ENCODE measurements around the gene CD2. TPM values are rescaled to one million over a fixed set of nuclear protein-coding genes. Genes with fewer than 3 reads are reported as not detected.

CD2 gene
- total RNA-seq, 2 experiments from 2014 or later, result 150 to 151 TPM

DNA sequence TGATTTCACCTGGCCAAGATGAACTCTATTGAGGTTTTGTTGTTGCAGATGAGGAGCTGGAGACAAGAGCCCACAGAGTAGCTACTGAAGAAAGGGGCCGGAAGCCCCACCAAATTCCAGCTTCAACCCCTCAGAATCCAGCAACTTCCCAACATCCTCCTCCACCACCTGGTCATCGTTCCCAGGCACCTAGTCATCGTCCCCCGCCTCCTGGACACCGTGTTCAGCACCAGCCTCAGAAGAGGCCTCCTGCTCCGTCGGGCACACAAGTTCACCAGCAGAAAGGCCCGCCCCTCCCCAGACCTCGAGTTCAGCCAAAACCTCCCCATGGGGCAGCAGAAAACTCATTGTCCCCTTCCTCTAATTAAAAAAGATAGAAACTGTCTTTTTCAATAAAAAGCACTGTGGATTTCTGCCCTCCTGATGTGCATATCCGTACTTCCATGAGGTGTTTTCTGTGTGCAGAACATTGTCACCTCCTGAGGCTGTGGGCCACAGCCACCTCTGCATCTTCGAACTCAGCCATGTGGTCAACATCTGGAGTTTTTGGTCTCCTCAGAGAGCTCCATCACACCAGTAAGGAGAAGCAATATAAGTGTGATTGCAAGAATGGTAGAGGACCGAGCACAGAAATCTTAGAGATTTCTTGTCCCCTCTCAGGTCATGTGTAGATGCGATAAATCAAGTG lies 14.3 kb downstream of the CD2 start:
- ATAC-seq (ENCODE audit: poor library complexity), result no peak
- no peaks in the 10 kb centered on the region for H3K9me3 Mint-ChIP-seq

GRCh38 chr1:116769104-116769452 lies 14.8 kb downstream of the CD2 start:
- peaks cover 58% of the 10 kb centered on the region for H3K36me3 Mint-ChIP-seq (ENCODE audit: low read depth)
- Histone ChIP-seq H3K4me1 (ENCODE audit: insufficient read depth, low read length) (peaks cover 79% of the 10 kb centered on the region), H3K36me3 (ENCODE audit: insufficient read depth, low read length) (peaks cover 53% of the 10 kb centered on the region), H3K27ac (ENCODE audit: low read depth in 1 of 2, low read length in 2 of 2) (peak overlapping the region; percentile 88 to 89), H3K9me3 (ENCODE audit: control insufficient read depth in 1 of 2, insufficient read depth in 1 of 2, low read length in 2 of 2) (no peaks in the 10 kb centered on the region), H3K27me3 (ENCODE audit: control insufficient read depth in 1 of 2, insufficient read depth in 2 of 2, low read length in 2 of 2) (no peaks in the 10 kb centered on the region), H3K4me3 (ENCODE audit: low read length) (peak overlapping the region; percentile 1)
- POLR2A ChIA-PET, result interaction anchor here (0.6 to 15.0 kb wide), 27 partner anchors 8 to 890 kb away, joined by 3 to 412 read pairs (median 5); partner anchors contain the start of genes CD2 and TTF2
- no peak for TF ChIP-seq CTCF (IDR thresholded peaks at IDR 0.05)
- H3K9me3 Mint-ChIP-seq, result peaks cover under 1% of the 10 kb centered on the region
- peaks cover 97% of the 10 kb centered on the region for H3K4me1 Mint-ChIP-seq (ENCODE audit: low read depth)
- DNase-seq (peak in 3 of 14 experiments; percentile 32 to 39 (median 35)), ATAC-seq (ENCODE audit: poor library complexity) (no peak)
- H3K4me3 Mint-ChIP-seq, result peak overlapping the region; percentile 66
- H3K27me3 Mint-ChIP-seq, result no peaks in the 10 kb centered on the region
- CTCF ChIA-PET, result interaction anchor here (0.6 to 6.3 kb wide), 11 partner anchors 8 to 218 kb away, joined by 3 to 62 read pairs (median 7); partner anchors contain the start of gene CD2
- H3K27ac Mint-ChIP-seq, result peak overlapping the region; percentile 99
- intact Hi-C loops (cut with DNase I, micrococcal nuclease), result loop anchor here in 1 of 2 experiments (1.0 to 10.0 kb wide), 4 partner anchors 32 to 286 kb away; no protein-coding TSS in a partner anchor

More for the DNA sequence above, 14.3 kb downstream of the CD2 start:
- TF ChIP-seq CTCF (IDR thresholded peaks at IDR 0.05), result no peak
- DNase-seq, result peak in 2 of 14 experiments; percentile 21 to 37
- ChIA-PET CTCF (interaction anchor here (1.4 to 6.3 kb wide), 8 partner anchors 14 to 218 kb away, joined by 4 to 62 read pairs (median 11); partner anchors contain the start of gene CD2), POLR2A (interaction anchor here (1.1 to 15.0 kb wide), 9 partner anchors 10 to 292 kb away, joined by 3 to 412 read pairs (median 37); partner anchors contain the start of genes CD2 and TTF2)
- H3K4me1 ChIP-seq (ENCODE audit: insufficient read depth, low read length), result peaks cover 84% of the 10 kb centered on the region
- H3K36me3 ChIP-seq (ENCODE audit: insufficient read depth, low read length), result peaks cover 59% of the 10 kb centered on the region
- Mint-ChIP-seq H3K4me3 (peak overlapping the region; percentile 66), H3K4me1 (ENCODE audit: low read depth) (peaks cover 100% of the 10 kb centered on the region), H3K36me3 (ENCODE audit: low read depth) (peaks cover 64% of the 10 kb centered on the region), H3K27me3 (no peaks in the 10 kb centered on the region), H3K27ac (peak overlapping the region; percentile 99)
- H3K4me3 ChIP-seq (ENCODE audit: low read length), result no peak overlapping the region
- no peaks in the 10 kb centered on the region for H3K27me3 ChIP-seq (ENCODE audit: control insufficient read depth in 1 of 2, insufficient read depth in 2 of 2, low read length in 2 of 2)
- peak overlapping the region; percentile 88 to 89 for H3K27ac ChIP-seq (ENCODE audit: low read depth in 1 of 2, low read length in 2 of 2)
- H3K9me3 ChIP-seq (ENCODE audit: control insufficient read depth in 1 of 2, insufficient read depth in 1 of 2, low read length in 2 of 2), result no peaks in the 10 kb centered on the region
- intact Hi-C loops (cut with DNase I, micrococcal nuclease), result loop anchor here in 1 of 2 experiments (1.0 to 10.0 kb wide), 4 partner anchors 31 to 286 kb away; no protein-coding TSS in a partner anchor

- POLR2A ChIA-PET, result interaction anchor here (0.6 to 15.0 kb wide), 29 partner anchors 9 to 889 kb away, joined by 3 to 412 read pairs (median 5); partner anchors contain the start of genes CD101, CD2, MAN1A2 and TTF2
- Mint-ChIP-seq H3K27ac (peak overlapping the region; percentile 99), H3K9me3 (peaks cover 2% of the 10 kb centered on the region), H3K4me1 (ENCODE audit: low read depth) (peaks cover 97% of the 10 kb centered on the region), H3K36me3 (ENCODE audit: low read depth) (peaks cover 53% of the 10 kb centered on the region), H3K4me3 (peak overlapping the region; percentile 66), H3K27me3 (no peaks in the 10 kb centered on the region)
- ATAC-seq (ENCODE audit: poor library complexity), result peak; percentile 79
- intact Hi-C loops (cut with DNase I, micrococcal nuclease), result loop anchor here in 1 of 2 experiments (1.0 to 10.0 kb wide), 4 partner anchors 32 to 285 kb away; no protein-coding TSS in a partner anchor
- Histone ChIP-seq H3K9me3 (ENCODE audit: control insufficient read depth in 1 of 2, insufficient read depth in 1 of 2, low read length in 2 of 2) (no peaks in the 10 kb centered on the region), H3K27ac (ENCODE audit: low read depth in 1 of 2, low read length in 2 of 2) (peak overlapping the region; percentile 88 to 89), H3K4me1 (ENCODE audit: insufficient read depth, low read length) (peaks cover 74% of the 10 kb centered on the region), H3K36me3 (ENCODE audit: insufficient read depth, low read length) (peaks cover 48% of the 10 kb centered on the region), H3K27me3 (ENCODE audit: control insufficient read depth in 1 of 2, insufficient read depth in 2 of 2, low read length in 2 of 2) (no peaks in the 10 kb centered on the region), H3K4me3 (ENCODE audit: low read length) (no peak overlapping the region)
- CTCF ChIA-PET, result interaction anchor here (0.6 to 6.3 kb wide), 14 partner anchors 9 to 217 kb away, joined by 3 to 62 read pairs (median 6); partner anchors contain the start of gene CD2
- no peak for TF ChIP-seq CTCF (IDR thresholded peaks at IDR 0.05)
- peak in 13 of 14 experiments; percentile 60 to 94 (median 68) for DNase-seq
Measured at GRCh38 chr1:116769561-116769977, 15.3 kb downstream of the CD2 start.
